GM12875 (cell line): ENCODE measurements around the gene IL18.

ENCODE experiments used
- H3K4me3 ChIP-seq: one replicate; pipeline ENCODE4 v1.5.1; 2011; ENCODE audit warnings: low read depth, low read length, control low read depth
- TF ChIP-seq, protein P1 (sequence below): IDR thresholded peaks from 2 replicates; pipeline ENCODE4 v1.5.1; 2011; ENCODE audit warnings: low read depth, mild to moderate bottlenecking, control low read depth, inconsistent platforms, low read length, moderate library complexity, borderline replicate concordance; ENCODE audit not compliant: insufficient read depth

The IL18 gene

GRCh38 chr11:112115386-112115785 is 48.5 kb downstream of the IL18 start:
- no peak overlapping the region for H3K4me3 ChIP-seq
- TF ChIP-seq, protein P1, sequence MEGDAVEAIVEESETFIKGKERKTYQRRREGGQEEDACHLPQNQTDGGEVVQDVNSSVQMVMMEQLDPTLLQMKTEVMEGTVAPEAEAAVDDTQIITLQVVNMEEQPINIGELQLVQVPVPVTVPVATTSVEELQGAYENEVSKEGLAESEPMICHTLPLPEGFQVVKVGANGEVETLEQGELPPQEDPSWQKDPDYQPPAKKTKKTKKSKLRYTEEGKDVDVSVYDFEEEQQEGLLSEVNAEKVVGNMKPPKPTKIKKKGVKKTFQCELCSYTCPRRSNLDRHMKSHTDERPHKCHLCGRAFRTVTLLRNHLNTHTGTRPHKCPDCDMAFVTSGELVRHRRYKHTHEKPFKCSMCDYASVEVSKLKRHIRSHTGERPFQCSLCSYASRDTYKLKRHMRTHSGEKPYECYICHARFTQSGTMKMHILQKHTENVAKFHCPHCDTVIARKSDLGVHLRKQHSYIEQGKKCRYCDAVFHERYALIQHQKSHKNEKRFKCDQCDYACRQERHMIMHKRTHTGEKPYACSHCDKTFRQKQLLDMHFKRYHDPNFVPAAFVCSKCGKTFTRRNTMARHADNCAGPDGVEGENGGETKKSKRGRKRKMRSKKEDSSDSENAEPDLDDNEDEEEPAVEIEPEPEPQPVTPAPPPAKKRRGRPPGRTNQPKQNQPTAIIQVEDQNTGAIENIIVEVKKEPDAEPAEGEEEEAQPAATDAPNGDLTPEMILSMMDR = no peak

DNA sequence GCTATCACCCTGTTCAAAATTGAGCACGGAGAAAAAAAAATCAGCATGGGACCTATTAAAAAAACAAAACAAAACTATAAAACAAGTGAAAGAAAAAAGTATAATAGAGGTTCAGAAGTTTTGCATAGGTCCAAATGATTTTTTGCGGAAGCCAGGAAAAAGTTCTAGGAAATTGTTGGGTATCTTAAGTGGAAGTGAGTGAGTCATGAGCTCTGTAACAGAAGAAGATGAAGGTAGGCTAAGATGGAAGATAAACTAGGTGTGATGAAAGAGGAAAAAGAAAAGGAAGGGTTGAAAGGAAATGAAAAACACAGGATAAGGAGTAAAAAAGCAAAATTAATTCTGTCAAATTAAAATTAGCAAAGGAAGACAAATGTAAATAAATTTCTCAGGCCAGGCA is 49.4 kb downstream of the IL18 start:
- TF ChIP-seq, protein P1 = no peak
- no peak overlapping the region for H3K4me3 ChIP-seq

GRCh38 chr11:112113539-112114457 is 50.1 kb downstream of the IL18 start:
- TF ChIP-seq, protein P1 = peak; percentile 62
- no peak overlapping the region for H3K4me3 ChIP-seq

DNA sequence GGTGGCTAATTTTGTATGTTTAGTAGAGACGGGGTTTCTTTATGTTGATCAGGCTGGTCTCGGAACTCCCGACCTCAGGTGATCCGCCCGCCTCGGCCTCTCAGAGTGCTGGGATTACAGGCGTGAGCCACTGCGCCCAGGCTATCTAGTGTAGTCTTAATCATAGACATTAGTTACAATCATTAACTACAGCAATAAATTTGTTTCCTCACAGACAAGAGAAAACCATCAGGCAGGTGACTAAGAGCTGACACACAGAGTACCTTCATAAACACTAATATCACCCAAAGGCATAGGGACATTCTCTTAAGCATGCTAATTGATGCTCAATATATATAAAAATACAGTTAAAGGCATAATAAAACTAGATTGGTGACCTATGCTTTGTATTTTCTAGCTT is 57.8 kb downstream of the IL18 start:
- TF ChIP-seq, protein P1 = no peak
- no peak overlapping the region for H3K4me3 ChIP-seq

- no peak overlapping the region for H3K4me3 ChIP-seq
- TF ChIP-seq, protein P1 = no peak
Measured at GRCh38 chr11:112103446-112103845, 60.4 kb downstream of the IL18 start.

DNA sequence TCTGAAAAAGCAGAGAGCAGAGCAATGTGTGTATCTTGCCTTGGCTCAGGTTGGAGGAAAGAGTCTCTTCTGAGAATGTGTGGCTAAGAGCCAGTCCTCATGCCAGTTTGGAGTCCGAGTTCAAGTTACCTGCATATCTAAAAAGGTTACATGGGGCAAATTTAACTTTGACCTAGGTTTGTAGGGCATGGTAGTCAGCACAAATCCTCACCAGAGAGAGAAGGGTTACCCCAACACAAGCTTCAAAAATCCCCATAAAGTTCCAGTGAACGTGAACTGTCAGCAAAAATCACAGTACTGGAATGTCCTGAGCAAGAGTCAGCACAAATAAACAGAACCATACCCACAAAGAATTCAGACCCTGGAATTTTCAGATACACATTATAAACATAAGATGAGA is 63.4 kb downstream of the IL18 start:
- no peak overlapping the region for H3K4me3 ChIP-seq
- TF ChIP-seq, protein P1 = no peak

- TF ChIP-seq, protein P1 = no peak
- H3K4me3 ChIP-seq = no peak overlapping the region
Measured at GRCh38 chr11:112097734-112098528, 66.0 kb downstream of the IL18 start.
